NCI-H1694 (cell line): ENCODE data around the gene WDR49.
"Not testable (repeated sequence)": the region's sequence is repeated elsewhere in the genome, so short reads cannot be mapped to it uniquely, and the experiment has no call there.

Source experiments
- DNase-seq: peaks from one replicate; lab custom pipeline; 2025; lab: John Stamatoyannopoulos, UW

Gene WDR49

GRCh38 chr3:167614196-167614595 is 39.5 kb downstream of the WDR49 start:
- DNase-seq, result not testable (repeated sequence)

- no peak for DNase-seq
These were observed 42.0 kb downstream of the WDR49 start for GRCh38 chr3:167611718-167612117.

- no peak for DNase-seq
These were observed 44.6 kb downstream of the WDR49 start for GRCh38 chr3:167609156-167609555.

- DNase-seq, result no peak
These were observed 46.9 kb downstream of the WDR49 start for GRCh38 chr3:167606836-167607235.

GRCh38 chr3:167605871-167606270 is 47.9 kb downstream of the WDR49 start:
- DNase-seq, result no peak

GRCh38 chr3:167602041-167602440 is 51.7 kb downstream of the WDR49 start:
- no peak for DNase-seq

- DNase-seq, result no peak
These were observed 66.1 kb downstream of the WDR49 start for GRCh38 chr3:167587651-167588050.

- no peak for DNase-seq
These were observed 78.6 kb downstream of the WDR49 start for GRCh38 chr3:167575000-167575600.

- no peak for DNase-seq
These were observed 80.8 kb downstream of the WDR49 start for GRCh38 chr3:167572991-167573390.

- DNase-seq, result no peak
These were observed 85.1 kb downstream of the WDR49 start for GRCh38 chr3:167568634-167569033.

- no peak for DNase-seq
These were observed 88.3 kb downstream of the WDR49 start for GRCh38 chr3:167565489-167565888.

GRCh38 chr3:167564612-167565011 is 89.1 kb downstream of the WDR49 start:
- DNase-seq, result no peak

GRCh38 chr3:167559924-167560323 is 93.8 kb downstream of the WDR49 start:
- DNase-seq, result no peak

GRCh38 chr3:167554898-167555297 is 98.8 kb downstream of the WDR49 start:
- no peak for DNase-seq

GRCh38 chr3:167538081-167538480 is 115.7 kb downstream of the WDR49 start:
- DNase-seq, result no peak

GRCh38 chr3:167521006-167521355 is 132.8 kb downstream of the WDR49 start:
- DNase-seq, result no peak

GRCh38 chr3:167520266-167521005 is 133.3 kb downstream of the WDR49 start:
- no peak for DNase-seq

GRCh38 chr3:167507954-167508353 is 145.8 kb downstream of the WDR49 start:
- DNase-seq, result no peak

- no peak for DNase-seq
These were observed 151.3 kb downstream of the WDR49 start for GRCh38 chr3:167502401-167502800.

GRCh38 chr3:167501941-167502340 is 151.8 kb downstream of the WDR49 start:
- no peak for DNase-seq

- no peak for DNase-seq
These were observed 155.8 kb downstream of the WDR49 start for GRCh38 chr3:167497903-167498302.

- no peak for DNase-seq
These were observed 160.5 kb downstream of the WDR49 start for GRCh38 chr3:167493244-167493643.

- DNase-seq, result no peak
These were observed 162.1 kb downstream of the WDR49 start for GRCh38 chr3:167491621-167492020.

GRCh38 chr3:167489571-167489970 is 164.2 kb downstream of the WDR49 start:
- DNase-seq, result no peak
